ENCODE results near the gene C9. TPM values are rescaled to one million over a fixed set of nuclear protein-coding genes. Genes with fewer than 3 reads are reported as not detected.

Gene C9
- total and polyA plus RNA-seq, 3 donors from 2014 or later, result 0.16 to 0.95 (median 0.74) TPM

- no peaks in the 10 kb centered on the region for H3K9me3 ChIP-seq
- H3K4me1 ChIP-seq, result peaks cover 3% of the 10 kb centered on the region
- no peaks in the 10 kb centered on the region for H3K27me3 ChIP-seq
- intact Hi-C loops (cut with DNase I; ENCODE audit: low total_unique reads), result no loop called here
- no peak overlapping the region for H3K27ac ChIP-seq
- no peaks in the 10 kb centered on the region for H3K36me3 ChIP-seq (ENCODE audit: low read depth, missing control alignments)
- no peak for TF ChIP-seq CTCF (IDR thresholded peaks at IDR 0.05)
- no peak for TF ChIP-seq POLR2A (IDR thresholded peaks at IDR 0.05)
- H3K4me3 ChIP-seq, result no peak overlapping the region
- no peak for DNase-seq
- WGBS, 2 donors, result 84 to 89% methylated on average over 2 of the region's 2 CpGs
Measured at GRCh38 chr5:39267186-39267585, 97.1 kb downstream of the C9 start.

DNA sequence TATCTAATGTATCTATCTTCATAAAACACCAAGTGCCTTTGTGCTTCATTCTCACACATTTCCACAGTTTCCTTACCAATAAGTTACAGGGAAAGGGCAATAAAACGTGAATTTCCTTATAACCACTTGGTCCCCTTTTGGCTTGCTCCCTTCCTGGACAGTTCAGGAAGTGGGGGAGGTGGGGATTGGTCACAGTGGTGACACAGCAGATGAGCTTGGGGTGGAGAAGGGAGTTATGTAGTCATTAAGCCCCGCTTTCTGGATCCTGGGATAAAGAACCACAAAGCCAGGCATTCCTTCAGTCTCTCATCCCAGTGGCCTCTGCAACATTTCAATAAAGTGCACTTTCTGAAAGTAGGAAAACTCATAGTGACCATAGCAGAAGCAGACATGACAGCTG, 97.9 kb downstream of the C9 start:
- H3K4me1 ChIP-seq, result no peaks in the 10 kb centered on the region
- 0 to 6% methylated on average over 2 of the region's 2 CpGs for WGBS, 2 donors
- intact Hi-C loops (cut with DNase I; ENCODE audit: low total_unique reads), result no loop called here
- no peaks in the 10 kb centered on the region for H3K9me3 ChIP-seq
- no peak overlapping the region for H3K4me3 ChIP-seq
- H3K27me3 ChIP-seq, result no peaks in the 10 kb centered on the region
- TF ChIP-seq CTCF (IDR thresholded peaks at IDR 0.05), result no peak
- TF ChIP-seq POLR2A (IDR thresholded peaks at IDR 0.05), result no peak
- DNase-seq, result no peak
- no peak overlapping the region for H3K27ac ChIP-seq
- H3K36me3 ChIP-seq (ENCODE audit: low read depth, missing control alignments), result no peaks in the 10 kb centered on the region

DNA sequence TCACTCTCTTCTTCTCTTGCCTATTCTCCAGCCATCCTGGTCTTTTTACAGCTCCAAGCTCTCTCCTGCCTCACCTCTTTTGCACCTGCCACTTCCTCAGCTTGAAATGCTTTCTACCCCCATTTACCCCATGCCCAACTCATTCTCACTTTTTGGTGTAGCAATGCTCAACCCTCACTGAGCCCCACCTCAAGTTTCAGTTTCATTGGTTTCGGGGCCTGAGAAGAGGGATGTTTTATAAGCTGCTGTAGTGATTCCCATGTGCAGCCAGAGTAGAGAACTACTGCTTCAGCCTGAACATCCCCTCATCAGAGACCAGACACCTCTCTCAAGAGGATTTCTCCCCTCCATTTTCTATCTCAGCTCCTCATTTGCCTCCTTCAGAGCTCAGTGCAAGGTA, 99.8 kb downstream of the C9 start:
- DNase-seq, result no peak
- TF ChIP-seq POLR2A (IDR thresholded peaks at IDR 0.05) (no peak), CTCF (IDR thresholded peaks at IDR 0.05) (no peak)
- Histone ChIP-seq H3K27me3 (no peaks in the 10 kb centered on the region), H3K4me3 (no peak overlapping the region), H3K27ac (no peak overlapping the region), H3K4me1 (no peaks in the 10 kb centered on the region), H3K36me3 (ENCODE audit: low read depth, missing control alignments) (no peaks in the 10 kb centered on the region), H3K9me3 (no peaks in the 10 kb centered on the region)
- intact Hi-C loops (cut with DNase I; ENCODE audit: low total_unique reads), result no loop called here
- WGBS, 2 donors, result 76 to 91% methylated on average over 1 of the region's 1 CpG

GRCh38 chr5:39262981-39263380, 101.3 kb downstream of the C9 start:
- intact Hi-C loops (cut with DNase I; ENCODE audit: low total_unique reads), result no loop called here
- TF ChIP-seq POLR2A (IDR thresholded peaks at IDR 0.05), result no peak
- TF ChIP-seq CTCF (IDR thresholded peaks at IDR 0.05), result no peak
- no peak for DNase-seq
- 87 to 93% methylated on average over 2 of the region's 2 CpGs for WGBS, 2 donors
- no peaks in the 10 kb centered on the region for H3K36me3 ChIP-seq (ENCODE audit: low read depth, missing control alignments)
- no peaks in the 10 kb centered on the region for H3K9me3 ChIP-seq
- H3K27me3 ChIP-seq, result no peaks in the 10 kb centered on the region
- H3K27ac ChIP-seq, result no peak overlapping the region
- no peak overlapping the region for H3K4me3 ChIP-seq
- H3K4me1 ChIP-seq, result no peaks in the 10 kb centered on the region

- DNase-seq, result no peak
- TF ChIP-seq POLR2A (IDR thresholded peaks at IDR 0.05) (no peak), CTCF (IDR thresholded peaks at IDR 0.05) (no peak)
- no peak overlapping the region for H3K4me3 ChIP-seq
- intact Hi-C loops (cut with DNase I; ENCODE audit: low total_unique reads), result no loop called here
- H3K27me3 ChIP-seq, result no peaks in the 10 kb centered on the region
- no peaks in the 10 kb centered on the region for H3K9me3 ChIP-seq
- no peak overlapping the region for H3K27ac ChIP-seq
- no peaks in the 10 kb centered on the region for H3K36me3 ChIP-seq (ENCODE audit: low read depth, missing control alignments)
- no peaks in the 10 kb centered on the region for H3K4me1 ChIP-seq
Measured at GRCh38 chr5:39260095-39260494, 104.2 kb downstream of the C9 start.

Data from testis (tissue), 3 donors.